PC-9 (cell line): ENCODE results near the gene STAG1. TPM values are rescaled to one million over a fixed set of nuclear protein-coding genes. Genes with fewer than 3 reads are reported as not detected.

Experiments used
- BruUV-seq: library from RNA; stranded (reverse); fragments of 400-500 nt; replicated peaks from 2 replicates; lab custom pipeline; 2021; lab: Mats Ljungman, UMichigan
- CTCF ChIA-PET: fragments of 300-600 bp; sonication (Branson Sonifier 250); formaldehyde crosslinking; loops from one replicate; lab custom pipeline; 2022; ENCODE audit warnings: antibody characterized with exemption; lab: Charles Lee
- POLR2A ChIA-PET: fragments of 300-600 bp; sonication (Branson Sonifier 250); formaldehyde crosslinking; loops from one replicate; lab custom pipeline; 2022; ENCODE audit warnings: antibody characterized with exemption; ENCODE audit not compliant: unreplicated experiment; lab: Charles Lee
- DNase-seq, 2 experiments: peaks; one replicate each; pipeline versions ENCODE4 v3.0.0 to v3.0.0-alpha.2; 2015 to 2022; ENCODE audit warnings: mixed read lengths in 1 of 2
- H2AFZ ChIP-seq: fragments of 200-600 bp; sonication (generic); 2 replicates; pipeline ENCODE4 v1.8.1; 2017; ENCODE audit warnings: antibody characterized with exemption
- H3F3A ChIP-seq: fragments of 200-600 bp; sonication (generic); 2 replicates; pipeline ENCODE4 v1.8.1; 2017; ENCODE audit warnings: antibody characterized with exemption, mild to moderate bottlenecking, low read depth; ENCODE audit not compliant: insufficient read depth
- H3K27ac ChIP-seq: fragments of 200-600 bp; sonication (generic); 2 replicates; pipeline ENCODE4 v1.6.1; 2016; ENCODE audit warnings: mixed run types
- H3K27me3 ChIP-seq: fragments of 200-600 bp; sonication (generic); 2 replicates; pipeline ENCODE4 v1.6.1; 2016; ENCODE audit warnings: low read depth, mixed run types; ENCODE audit not compliant: insufficient read depth
- H3K36me3 ChIP-seq: fragments of 200-600 bp; sonication (generic); 2 replicates; pipeline ENCODE4 v1.6.1; 2016; ENCODE audit warnings: low read depth, mixed run types
- H3K4me1 ChIP-seq: fragments of 200-600 bp; sonication (generic); replicated peaks from 2 replicates; pipeline ENCODE4 v1.6.1; 2016; ENCODE audit warnings: mixed run types; ENCODE audit not compliant: insufficient read depth
- H3K4me2 ChIP-seq: fragments of 200-600 bp; sonication (generic); 2 replicates; pipeline ENCODE4 v1.6.1; 2017; ENCODE audit warnings: mixed run types
- H3K4me3 ChIP-seq: fragments of 200-600 bp; sonication (generic); 2 replicates; pipeline ENCODE4 v1.6.1; 2016; ENCODE audit warnings: mixed run types
- H3K79me2 ChIP-seq: fragments of 200-600 bp; sonication (generic); 2 replicates; pipeline ENCODE4 v1.6.1; 2017; ENCODE audit warnings: low read depth, mixed run types
- H3K9me2 ChIP-seq: fragments of 200-600 bp; sonication (generic); 2 replicates; pipeline ENCODE4 v1.8.1; 2017; ENCODE audit warnings: mild to moderate bottlenecking; ENCODE audit not compliant: insufficient read depth
- H3K9me3 ChIP-seq: fragments of 200-600 bp; sonication (generic); 2 replicates; pipeline ENCODE4 v1.8.1; 2016; ENCODE audit warnings: low read depth; ENCODE audit not compliant: insufficient read depth
- H4K20me1 ChIP-seq: fragments of 200-600 bp; sonication (generic); 2 replicates; pipeline ENCODE4 v1.8.1; 2017; ENCODE audit not compliant: insufficient read depth
- EZH2 ChIP-seq: fragments of 200-600 bp; sonication (generic); IDR thresholded peaks from 2 replicates; pipeline ENCODE4 v1.8.0; 2017; ENCODE audit warnings: antibody characterized with exemption, low read depth
- intact Hi-C: fragments of 100-400 bp; cut with micrococcal nuclease; formaldehyde crosslinking; loops from one replicate; pipeline ENCODE4 v1.10.0; 2022; ENCODE audit not compliant: unreplicated experiment
- total RNA-seq: library from RNA; stranded (reverse); gene quantifications from 2 replicates; pipeline ENCODE4 v1.2.3, GENCODE V29; 2021
- TF ChIP-seq, protein P1 (sequence below): fragments of 200-600 bp; sonication (generic); conservative IDR thresholded peaks from 2 replicates; pipeline ENCODE4 v1.6.1; 2017; ENCODE audit warnings: mixed run types, antibody characterized with exemption, mild to moderate bottlenecking, moderate library complexity

STAG1 gene
- total RNA-seq, 1 experiment from 2014 or later = 39.3 TPM

DNA sequence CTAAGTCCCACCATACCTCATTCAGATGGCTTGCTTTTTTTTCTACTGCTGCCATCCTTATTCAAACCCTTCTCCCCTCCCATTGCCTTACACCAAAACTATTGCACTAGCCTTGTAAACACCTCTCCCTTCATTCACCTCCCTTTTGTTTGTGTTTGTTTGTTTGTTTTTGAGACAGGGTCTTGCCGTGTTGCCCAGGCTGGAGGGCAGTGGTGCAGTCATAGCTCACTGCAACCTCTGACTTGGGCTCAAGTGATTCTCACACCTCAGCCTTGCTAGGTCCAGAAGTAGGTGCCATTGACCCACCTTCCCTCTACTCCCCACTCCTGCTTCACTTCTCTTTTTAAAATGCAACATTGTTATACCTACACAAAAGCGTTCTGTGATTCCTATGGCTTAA lies 3.0 kb upstream of the STAG1 start:
- DNase-seq = no peak
- H3K79me2 ChIP-seq = peaks cover 16% of the 10 kb centered on the region
- H3K4me1 ChIP-seq = peaks cover 25% of the 10 kb centered on the region
- no peak overlapping the region for H3K27ac ChIP-seq
- no peaks in the 10 kb centered on the region for H3K9me3 ChIP-seq
- H3K4me3 ChIP-seq = no peak overlapping the region
- ChIA-PET CTCF (no interaction called here), POLR2A (no interaction called here)
- no peak for TF ChIP-seq EZH2
- TF ChIP-seq, protein P1, sequence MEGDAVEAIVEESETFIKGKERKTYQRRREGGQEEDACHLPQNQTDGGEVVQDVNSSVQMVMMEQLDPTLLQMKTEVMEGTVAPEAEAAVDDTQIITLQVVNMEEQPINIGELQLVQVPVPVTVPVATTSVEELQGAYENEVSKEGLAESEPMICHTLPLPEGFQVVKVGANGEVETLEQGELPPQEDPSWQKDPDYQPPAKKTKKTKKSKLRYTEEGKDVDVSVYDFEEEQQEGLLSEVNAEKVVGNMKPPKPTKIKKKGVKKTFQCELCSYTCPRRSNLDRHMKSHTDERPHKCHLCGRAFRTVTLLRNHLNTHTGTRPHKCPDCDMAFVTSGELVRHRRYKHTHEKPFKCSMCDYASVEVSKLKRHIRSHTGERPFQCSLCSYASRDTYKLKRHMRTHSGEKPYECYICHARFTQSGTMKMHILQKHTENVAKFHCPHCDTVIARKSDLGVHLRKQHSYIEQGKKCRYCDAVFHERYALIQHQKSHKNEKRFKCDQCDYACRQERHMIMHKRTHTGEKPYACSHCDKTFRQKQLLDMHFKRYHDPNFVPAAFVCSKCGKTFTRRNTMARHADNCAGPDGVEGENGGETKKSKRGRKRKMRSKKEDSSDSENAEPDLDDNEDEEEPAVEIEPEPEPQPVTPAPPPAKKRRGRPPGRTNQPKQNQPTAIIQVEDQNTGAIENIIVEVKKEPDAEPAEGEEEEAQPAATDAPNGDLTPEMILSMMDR = no peak
- no peaks in the 10 kb centered on the region for H3K27me3 ChIP-seq
- no peaks in the 10 kb centered on the region for H3K9me2 ChIP-seq
- H2AFZ ChIP-seq = no peak overlapping the region
- no peaks in the 10 kb centered on the region for H3K36me3 ChIP-seq
- no TSS peak for BruUV-seq
- H3F3A ChIP-seq = peaks cover 27% of the 10 kb centered on the region
- intact Hi-C loops = no loop called here
- H4K20me1 ChIP-seq = no peaks in the 10 kb centered on the region
- no peak overlapping the region for H3K4me2 ChIP-seq

DNA sequence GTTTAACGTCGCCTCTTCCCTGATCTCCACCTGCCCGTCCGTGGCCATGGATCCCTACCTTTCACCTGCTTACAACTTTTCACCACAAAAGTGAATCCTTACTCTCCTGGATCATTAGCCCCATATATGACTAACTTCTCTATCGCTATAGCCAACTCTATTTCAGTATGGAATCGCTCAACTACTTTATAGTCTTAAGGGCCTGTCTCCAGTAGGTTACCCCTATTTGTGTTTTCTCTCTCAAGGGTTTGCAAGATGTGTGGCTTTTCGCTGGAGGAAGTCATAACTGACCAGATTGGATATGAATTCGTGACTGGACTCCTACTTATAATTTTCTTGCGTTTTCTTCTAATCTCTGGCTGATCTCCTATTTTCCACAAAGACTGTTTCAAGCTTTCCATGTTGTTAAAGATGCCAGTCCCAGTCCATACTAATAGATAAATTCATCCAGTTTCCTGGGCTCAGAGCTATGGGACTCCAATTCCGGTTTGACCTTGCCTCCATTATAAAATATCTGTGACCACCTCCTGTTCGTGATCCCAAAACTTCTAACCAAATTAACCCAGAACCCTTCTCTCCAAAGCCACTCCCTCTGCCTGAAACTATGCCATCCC lies 1.3 kb upstream of the STAG1 start:
- no TSS peak for BruUV-seq
- peak overlapping the region; percentile 92 for H3K4me2 ChIP-seq
- H3K36me3 ChIP-seq = no peaks in the 10 kb centered on the region
- H3K27ac ChIP-seq = peak overlapping the region; percentile 90
- peaks cover 36% of the 10 kb centered on the region for H3K4me1 ChIP-seq
- TF ChIP-seq, protein P1 = no peak
- no peak for TF ChIP-seq EZH2
- peak overlapping the region; percentile 70 for H3K4me3 ChIP-seq
- peaks cover 34% of the 10 kb centered on the region for H3K79me2 ChIP-seq
- H3K27me3 ChIP-seq = no peaks in the 10 kb centered on the region
- H4K20me1 ChIP-seq = no peaks in the 10 kb centered on the region
- no peaks in the 10 kb centered on the region for H3K9me2 ChIP-seq
- peaks cover 27% of the 10 kb centered on the region for H3F3A ChIP-seq
- no peak for DNase-seq
- intact Hi-C loops = loop anchor here (2.0 to 5.0 kb wide), 8 partner anchors 65 to 1194 kb away; partner anchors contain the start of genes IL20RB, MSL2, PCCB and SLC35G2
- no peaks in the 10 kb centered on the region for H3K9me3 ChIP-seq
- peak overlapping the region; percentile 94 for H2AFZ ChIP-seq
- ChIA-PET CTCF (interaction anchor here (0.6 to 2.2 kb wide), 6 partner anchors 109 to 489 kb away, joined by 3 to 47 read pairs (median 14); partner anchors contain the start of gene NCK1), POLR2A (interaction anchor here (0.5 to 1.8 kb wide), 5 partner anchors 28 to 370 kb away, joined by 3 to 25 read pairs (median 5); partner anchors contain the start of gene NCK1)

DNA sequence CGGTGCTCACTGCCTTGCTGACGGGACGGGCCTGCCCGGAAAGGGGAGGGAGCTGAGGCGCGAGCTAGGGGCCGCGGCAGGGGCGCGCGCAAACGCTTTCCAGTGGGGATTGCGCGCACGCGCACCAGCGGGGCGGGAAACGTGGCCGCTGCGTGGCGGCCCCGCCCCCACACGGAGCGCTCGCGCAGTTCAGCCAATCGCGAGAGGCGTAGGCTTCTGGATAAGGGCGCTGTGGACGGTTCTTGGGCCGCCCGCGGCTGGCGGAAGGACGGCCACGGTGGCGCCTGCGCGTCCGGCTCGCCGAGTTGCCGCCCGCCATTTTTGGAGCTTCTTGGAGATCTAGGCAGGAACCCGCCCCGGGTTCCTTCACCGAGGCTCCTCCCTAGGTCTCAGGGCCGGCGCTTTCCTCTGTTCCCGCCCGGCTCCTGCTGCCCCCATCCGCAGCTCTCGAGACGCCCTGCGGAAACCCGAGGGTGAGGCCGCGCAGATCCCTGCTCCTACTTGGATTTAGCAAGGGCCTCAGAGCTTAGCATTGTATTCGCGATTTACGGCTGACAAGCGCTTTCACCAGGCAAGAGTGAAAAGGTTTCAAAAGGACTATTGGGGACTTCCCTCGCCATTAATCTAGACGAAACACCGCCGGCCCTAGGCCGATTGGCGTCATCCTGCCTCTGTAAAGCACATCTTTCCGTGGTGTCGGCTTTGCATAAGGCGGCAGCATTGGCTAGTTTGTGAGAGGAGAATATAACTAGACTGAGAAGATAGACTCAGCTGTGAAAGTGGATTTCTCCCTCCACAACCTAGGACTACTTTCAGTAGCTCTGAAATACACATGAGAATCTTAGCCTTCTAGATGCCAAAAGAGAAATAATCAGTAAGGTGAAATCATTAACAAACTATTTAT lies 496 bp upstream of the STAG1 start:
- H3K4me2 ChIP-seq = peak overlapping the region; percentile 92
- no peaks in the 10 kb centered on the region for H4K20me1 ChIP-seq
- intact Hi-C loops = loop anchor here (1.0 to 5.0 kb wide), 14 partner anchors 66 to 1195 kb away; partner anchors contain the start of genes IL20RB, MSL2, NCK1 and PCCB
- peak overlapping the region; percentile 90 for H3K27ac ChIP-seq
- peaks cover 41% of the 10 kb centered on the region for H3K79me2 ChIP-seq
- H2AFZ ChIP-seq = peak overlapping the region; percentile 94
- peak overlapping the region; percentile 94 for H3K4me3 ChIP-seq
- H3K27me3 ChIP-seq = no peaks in the 10 kb centered on the region
- no peaks in the 10 kb centered on the region for H3K9me3 ChIP-seq
- TF ChIP-seq, protein P1 = no peak
- TF ChIP-seq EZH2 = no peak
- peaks cover 27% of the 10 kb centered on the region for H3F3A ChIP-seq
- no peaks in the 10 kb centered on the region for H3K36me3 ChIP-seq
- TSS peak; percentile 73 for BruUV-seq
- peaks cover 36% of the 10 kb centered on the region for H3K4me1 ChIP-seq
- POLR2A ChIA-PET = interaction anchor here (0.5 to 1.8 kb wide), 12 partner anchors 29 to 855 kb away, joined by 3 to 23 read pairs (median 3); partner anchors contain the start of gene NCK1
- CTCF ChIA-PET = interaction anchor here (0.5 to 2.2 kb wide), 30 partner anchors 36 to 677 kb away, joined by 3 to 47 read pairs (median 4); partner anchors contain the start of genes MSL2 and NCK1
- H3K9me2 ChIP-seq = no peaks in the 10 kb centered on the region
- DNase-seq = peak; percentile 91 to 100
